H1 (cell line): Measurements from ENCODE around the gene BAIAP2. TPM values are rescaled to one million over a fixed set of nuclear protein-coding genes. Genes with fewer than 3 reads are reported as not detected.
"Not testable (repeated sequence)": the region's sequence is repeated elsewhere in the genome, so short reads cannot be mapped to it uniquely, and the experiment has no call there.

ENCODE experiments used
- CTCF ChIA-PET: fragments of 300-600 bp; sonication (Branson Sonifier 250); formaldehyde crosslinking; loops from one replicate; lab custom pipeline; 2021; ENCODE audit not compliant: partially characterized antibody; lab: Charles Lee
- POLR2A ChIA-PET: fragments of 300-600 bp; sonication (Branson Sonifier 250); formaldehyde crosslinking; loops from one replicate; lab custom pipeline; 2021; ENCODE audit warnings: inconsistent platforms; ENCODE audit not compliant: partially characterized antibody; lab: Charles Lee
- DNase-seq, 2 experiments: peaks; one replicate each; pipeline versions ENCODE4 v3.0.0 to v3.0.0-alpha.2; 2010 to 2022; ENCODE audit warnings: low spot score in 2 of 2, low read depth in 1 of 2, mixed read lengths in 1 of 2
- FAIRE-seq: peaks from 2 replicates; lab custom pipeline; 2011; peaks lifted over from hg19 to GRCh38; lab: Jason Lieb, UNC
- H2AFZ ChIP-seq: 2 replicates; pipeline ENCODE4 v1.8.1; 2012; ENCODE audit warnings: low read length, inconsistent platforms
- H2AK5ac ChIP-seq: 2 replicates; pipeline ENCODE4 v1.6.1; 2013; ENCODE audit warnings: low read depth, low read length
- H2BK120ac ChIP-seq: replicated peaks from 2 replicates; pipeline ENCODE3; 2013; ENCODE audit warnings: low read depth, low read length, inconsistent platforms
- H2BK12ac ChIP-seq: 2 replicates; pipeline ENCODE4 v1.6.1; 2013; ENCODE audit warnings: low read depth, low read length
- H2BK15ac ChIP-seq: 2 replicates; pipeline ENCODE4 v1.6.1; 2013; ENCODE audit warnings: low read length
- H2BK20ac ChIP-seq: 2 replicates; pipeline ENCODE4 v1.6.1; 2013; ENCODE audit warnings: low read length
- H2BK5ac ChIP-seq: 2 replicates; pipeline ENCODE4 v1.6.1; 2013; ENCODE audit warnings: low read depth, low read length
- H3K14ac ChIP-seq: 2 replicates; pipeline ENCODE4 v1.6.1; 2013; ENCODE audit warnings: inconsistent platforms; ENCODE audit not compliant: insufficient read length
- H3K18ac ChIP-seq: 2 replicates; pipeline ENCODE4 v1.6.1; 2013; ENCODE audit warnings: low read length; ENCODE audit errors: extremely low read depth
- H3K23ac ChIP-seq: 2 replicates; pipeline ENCODE4 v1.6.1; 2013; ENCODE audit warnings: inconsistent platforms; ENCODE audit not compliant: insufficient read length
- H3K23me2 ChIP-seq: 2 replicates; pipeline ENCODE4 v1.6.1; 2013; ENCODE audit warnings: low read depth, low read length
- H3K27ac ChIP-seq: 2 replicates; pipeline ENCODE4 v1.6.1; 2011; ENCODE audit warnings: low read depth, low read length, inconsistent platforms
- H3K27me3 ChIP-seq, 4 experiments: replicated peaks in 1 of 4; 1 replicate in 1 of 4; 2 replicates in 3 of 4; pipeline versions ENCODE4 v1.6.1 to v1.8.1; 2011 to 2013; ENCODE audit warnings: low read length in 3 of 4, mild to moderate bottlenecking in 3 of 4, inconsistent platforms in 2 of 4, mixed read lengths in 2 of 4, moderate library complexity in 1 of 4; ENCODE audit not compliant: control insufficient read depth in 3 of 4, insufficient read depth in 3 of 4; ENCODE audit errors: extremely low read depth in 1 of 4
- H3K36me3 ChIP-seq, 4 experiments: 2 replicates each; pipeline versions ENCODE4 v1.6.1 to v1.8.1; 2011 to 2013; ENCODE audit warnings: mild to moderate bottlenecking in 4 of 4, low read length in 3 of 4, moderate library complexity in 2 of 4, control low read depth in 1 of 4, inconsistent platforms in 1 of 4; ENCODE audit not compliant: insufficient read depth in 4 of 4, control insufficient read depth in 2 of 4
- H3K4ac ChIP-seq: replicated peaks from 2 replicates; pipeline ENCODE3; 2013; ENCODE audit warnings: low read length, low read depth, mixed read lengths, inconsistent platforms; ENCODE audit not compliant: insufficient read length
- H3K4me1 ChIP-seq, 4 experiments: replicated peaks in 1 of 4; 1 replicate in 1 of 4; 2 replicates in 3 of 4; pipeline versions ENCODE4 v1.6.1 to v1.8.1; 2011 to 2013; ENCODE audit warnings: low read length in 3 of 4, inconsistent platforms in 2 of 4, mixed read lengths in 1 of 4; ENCODE audit not compliant: insufficient read depth in 4 of 4, control insufficient read depth in 3 of 4
- H3K4me2 ChIP-seq, 2 experiments: 2 replicates each; pipeline versions ENCODE4 v1.6.1 to v1.8.1; 2011 to 2013; ENCODE audit warnings: low read depth in 2 of 2, low read length in 2 of 2, control low read depth in 1 of 2, inconsistent platforms in 1 of 2, mild to moderate bottlenecking in 1 of 2; ENCODE audit not compliant: insufficient read depth in 1 of 2
- H3K4me3 ChIP-seq, 4 experiments: fragments of 200-600, 300-600 bp in 1 of 4; sonication (generic), shearing (Covaris generic), sonication (Bioruptor Twin) in 1 of 4; 2 replicates each; pipeline versions ENCODE4 v1.5.1 to v1.8.1; 2011 to 2016; ENCODE audit warnings: low read length in 4 of 4, low read depth in 3 of 4, control low read depth in 2 of 4, inconsistent platforms in 2 of 4, mild to moderate bottlenecking in 2 of 4, mixed read lengths in 1 of 4, moderate library complexity in 1 of 4; ENCODE audit not compliant: insufficient read depth in 2 of 4; ENCODE audit errors: extremely low read depth in 1 of 4
- H3K56ac ChIP-seq: replicated peaks from 2 replicates; pipeline ENCODE3; 2013; ENCODE audit warnings: low read depth, mild to moderate bottlenecking, mixed read lengths, low read length, inconsistent platforms; ENCODE audit not compliant: insufficient read length
- H3K79me1 ChIP-seq: 2 replicates; pipeline ENCODE4 v1.6.1; 2013; ENCODE audit warnings: low read depth, low read length, control low read depth
- H3K79me2 ChIP-seq, 2 experiments: 2 replicates each; pipeline versions ENCODE4 v1.6.1 to v1.8.1; 2012 to 2013; ENCODE audit warnings: low read length in 2 of 2, mild to moderate bottlenecking in 2 of 2, inconsistent platforms in 1 of 2; ENCODE audit not compliant: insufficient read depth in 2 of 2, control insufficient read depth in 1 of 2
- H3K9ac ChIP-seq, 4 experiments: replicated peaks in 1 of 4; 1 replicate in 1 of 4; 2 replicates in 3 of 4; pipeline versions ENCODE4 v1.6.1 to v1.8.1; 2011 to 2013; ENCODE audit warnings: low read depth in 3 of 4, low read length in 3 of 4, control low read depth in 2 of 4, mild to moderate bottlenecking in 2 of 4, moderate library complexity in 2 of 4, inconsistent platforms in 1 of 4; ENCODE audit errors: extremely low read depth in 1 of 4
- H3K9me3 ChIP-seq, 2 experiments: 2 replicates each; pipeline versions ENCODE4 v1.6.1 to v1.8.1; 2012 to 2013; ENCODE audit warnings: mild to moderate bottlenecking in 2 of 2, moderate library complexity in 2 of 2, control low read depth in 1 of 2, inconsistent platforms in 1 of 2, low read depth in 1 of 2, low read length in 1 of 2, mixed read lengths in 1 of 2; ENCODE audit not compliant: insufficient read depth in 2 of 2
- H4K20me1 ChIP-seq, 2 experiments: replicated peaks in 1 of 2; 2 replicates each; pipeline versions ENCODE3 to v1.8.1; 2011 to 2013; ENCODE audit warnings: inconsistent platforms in 2 of 2, low read length in 2 of 2, mild to moderate bottlenecking in 1 of 2; ENCODE audit not compliant: insufficient read depth in 2 of 2, control insufficient read depth in 1 of 2
- H4K5ac ChIP-seq: 2 replicates; pipeline ENCODE4 v1.6.1; 2013; ENCODE audit warnings: low read length, low read depth, mixed read lengths, inconsistent platforms; ENCODE audit not compliant: insufficient read length
- H4K8ac ChIP-seq: 2 replicates; pipeline ENCODE4 v1.8.0; 2013; ENCODE audit warnings: mild to moderate bottlenecking, moderate library complexity, low read length, inconsistent platforms; ENCODE audit not compliant: insufficient read depth; ENCODE audit errors: extremely low read depth
- H4K91ac ChIP-seq: replicated peaks from 2 replicates; pipeline ENCODE3; 2013; ENCODE audit warnings: low read length, mixed read lengths, inconsistent platforms; ENCODE audit not compliant: insufficient read length
- WGBS, 2 experiments: shearing (Covaris generic) in 1 of 2; methylation state at CpG; one replicate each; pipeline versions ENCODE4 v1.1.6 to v1.1.7; 2013 to 2015; ENCODE audit warnings: low lambda C conversion rate in 2 of 2, mixed read lengths in 2 of 2, inconsistent platforms in 1 of 2, low coverage in 1 of 2, missing lambda C conversion rate in 1 of 2; ENCODE audit not compliant: insufficient replicate concordance in 2 of 2, insufficient coverage in 1 of 2, insufficient read length in 1 of 2; ENCODE audit errors: extremely low coverage in 1 of 2, missing lambda C conversion rate in 1 of 2; 5-methylcytosine and 5-hydroxymethylcytosine counted together
- polyA plus RNA-seq, 7 experiments: library from polyadenylated mRNA; depleted of rRNA in 3 of 7; stranded (reverse) in 5 of 7; unstranded in 2 of 7; fragments of >200 nt in 5 of 7; fragments of 200-250 nt in 2 of 7; gene quantifications; 1 replicate in 5 of 7; 2 replicates in 1 of 7; 4 replicates in 1 of 7; pipeline versions ENCODE4 v1.2.1 to v1.2.3, GENCODE V29; 2011 to 2013; ENCODE audit warnings: missing spikeins in 2 of 7, mixed read lengths in 2 of 7
- total RNA-seq: library from RNA; stranded (reverse); fragmentation: NEBNext Ultra II Directional; extraction: Animal tissue kit (Norgen Biotek cat#: 25700); gene quantifications from 2 replicates; pipeline ENCODE4 v1.2.1, GENCODE V29; 2021

Gene BAIAP2
- total and polyA plus RNA-seq, 2 of the 8 experiments (the other 6 are each of a cell fraction or from before 2014, with no cell fraction given): 10.0 to 22.8 TPM

DNA sequence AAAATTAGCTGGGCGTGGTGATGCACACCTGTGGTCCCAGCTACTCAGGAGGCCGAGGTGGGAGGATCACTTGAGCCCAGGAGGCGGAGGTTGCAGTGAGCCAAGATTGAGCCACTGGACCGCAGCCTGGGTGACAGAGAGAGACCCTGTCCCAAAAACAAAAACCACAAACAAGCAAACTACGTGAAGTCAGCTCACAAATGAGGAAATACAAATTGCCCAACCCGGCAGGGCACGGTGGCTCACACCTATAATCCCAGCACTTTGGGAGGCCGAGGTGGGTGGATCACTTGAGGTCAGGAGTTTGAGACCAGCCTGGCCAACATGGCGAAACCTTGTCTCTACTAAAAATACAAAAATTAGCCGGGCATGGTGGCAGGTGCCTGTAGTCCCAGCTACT lies 111.3 kb downstream of the BAIAP2 start:
- H3K27me3 ChIP-seq, H3K23me2 ChIP-seq, H3K79me1 ChIP-seq, H4K91ac ChIP-seq, H3K9ac ChIP-seq, H3K36me3 ChIP-seq, H3K4ac ChIP-seq, H2BK15ac ChIP-seq, H3K9me3 ChIP-seq, H3K23ac ChIP-seq, H3K56ac ChIP-seq, H3K18ac ChIP-seq, DNase-seq, H3K27ac ChIP-seq, POLR2A ChIA-PET, H2BK120ac ChIP-seq, H4K8ac ChIP-seq, H3K4me1 ChIP-seq, H4K5ac ChIP-seq, H3K14ac ChIP-seq, H3K4me2 ChIP-seq, H2AK5ac ChIP-seq, H2AFZ ChIP-seq, H3K4me3 ChIP-seq, H2BK20ac ChIP-seq, H2BK12ac ChIP-seq, FAIRE-seq, H3K79me2 ChIP-seq, H2BK5ac ChIP-seq, H4K20me1 ChIP-seq: not testable (repeated sequence)
- WGBS, 2 experiments: 80% methylated on average over 9 of the region's 10 CpGs; no CpG with 5 or more reads in 1 of the 2 experiments
- CTCF ChIA-PET: interaction anchor here (0.9 to 1.3 kb wide), 2 partner anchors 11 to 33 kb away, joined by 3 read pairs; no protein-coding TSS in a partner anchor
